GM12878 (cell line): ENCODE data around the gene PDE7B. TPM values are rescaled to one million over a fixed set of nuclear protein-coding genes. Genes with fewer than 3 reads are reported as not detected.

ENCODE experiments used
- ATAC-seq: fragments of 200-7000 bp; cut with Tn5 transposase; 3 replicates; pipeline ENCODE4 v1.9.1; 2020; ENCODE audit warnings: mild to moderate bottlenecking, moderate library complexity
- BruUV-seq: library from RNA; stranded (reverse); fragments of 400-500 nt; replicated peaks from 2 replicates; lab custom pipeline; 2021; lab: Mats Ljungman, UMichigan
- CTCF ChIA-PET: fragments of 300-600 bp; sonication (Branson Sonifier 250); formaldehyde crosslinking; extraction: SDS; loops from one replicate; lab custom pipeline; 2021; ENCODE audit warnings: inconsistent platforms; lab: Yijun Ruan, JAX
- POLR2A ChIA-PET: fragments of 350-600 bp; formaldehyde crosslinking; extraction: SDS; loops from one replicate; lab custom pipeline; 2021; ENCODE audit warnings: inconsistent platforms; lab: Charles Lee
- RAD21 ChIA-PET: fragments of 300-600 bp; sonication (Branson Sonifier 250); formaldehyde crosslinking; loops from one replicate; lab custom pipeline; 2023; ENCODE audit warnings: antibody characterized with exemption; ENCODE audit not compliant: unreplicated experiment; lab: Charles Lee
- SMC1A ChIA-PET: fragments of 300-600 bp; sonication (Branson Sonifier 250); formaldehyde crosslinking; loops from one replicate; lab custom pipeline; 2023; ENCODE audit not compliant: unreplicated experiment, uncharacterized antibody; lab: Charles Lee
- DNase-seq: peaks from one replicate; pipeline ENCODE4 v3.0.0-alpha.2; 2011; ENCODE audit warnings: low read depth, low spot score
- FAIRE-seq: peaks from 3 replicates; lab custom pipeline; 2011; peaks lifted over from hg19 to GRCh38; lab: Jason Lieb, UNC
- H2AFZ ChIP-seq: 2 replicates; pipeline ENCODE4 v1.6.0; 2011; ENCODE audit warnings: low read depth, low read length, control low read depth; ENCODE audit not compliant: control insufficient read depth
- H3K27ac ChIP-seq: 2 replicates; pipeline ENCODE4 v1.5.1; 2011; ENCODE audit warnings: control low read depth; ENCODE audit not compliant: control insufficient read depth, insufficient read depth
- H3K27me3 ChIP-seq, 2 experiments: replicated peaks in 1 of 2; 2 replicates each; pipeline versions ENCODE4 v1.6.0 to v1.6.1; 2011; ENCODE audit warnings: low read length in 1 of 2; ENCODE audit not compliant: control insufficient read depth in 2 of 2, insufficient read depth in 2 of 2
- H3K36me3 ChIP-seq, 2 experiments: 2 replicates each; pipeline ENCODE4 v1.5.1; 2011; ENCODE audit warnings: low read length in 1 of 2; ENCODE audit not compliant: control insufficient read depth in 2 of 2, insufficient read depth in 2 of 2
- H3K4me1 ChIP-seq: 2 replicates; pipeline ENCODE4 v1.6.1; 2011; ENCODE audit warnings: mild to moderate bottlenecking, low read length, moderate library complexity, mixed read lengths; ENCODE audit not compliant: control insufficient read depth, insufficient read depth
- H3K4me2 ChIP-seq: 2 replicates; pipeline ENCODE4 v1.6.0; 2011; ENCODE audit warnings: control low read depth; ENCODE audit not compliant: control insufficient read depth, insufficient read depth
- H3K4me3 ChIP-seq: fragments of 200-600 bp; sonication (generic); 2 replicates; pipeline ENCODE4 v1.5.1; 2016
- H3K79me2 ChIP-seq: 2 replicates; pipeline ENCODE4 v1.6.0; 2011; ENCODE audit warnings: low read length; ENCODE audit not compliant: control insufficient read depth, insufficient read depth
- H3K9ac ChIP-seq: 2 replicates; pipeline ENCODE4 v1.8.0; 2011; ENCODE audit warnings: low read length, control low read depth, mixed read lengths; ENCODE audit not compliant: control insufficient read depth, insufficient read depth
- H3K9me3 ChIP-seq: replicated peaks from 3 replicates; pipeline ENCODE4 v1.5.1; 2011; ENCODE audit warnings: mild to moderate bottlenecking, low read length; ENCODE audit not compliant: control insufficient read depth, insufficient read depth
- H4K20me1 ChIP-seq: 2 replicates; pipeline ENCODE4 v1.6.0; 2011; ENCODE audit not compliant: control insufficient read depth, insufficient read depth
- CBFB ChIP-seq: IDR thresholded peaks from 2 replicates; pipeline ENCODE4 v1.6.1; 2016; ENCODE audit warnings: antibody characterized with exemption, low read depth
- DPF2 ChIP-seq: fragments of 450-650 bp; IDR thresholded peaks from 2 replicates; pipeline ENCODE4 v1.6.1; 2017; ENCODE audit warnings: mild to moderate bottlenecking
- IRF4 ChIP-seq: IDR thresholded peaks from 2 replicates; pipeline ENCODE4 v1.6.1; 2011; ENCODE audit warnings: low read depth, low read length
- MEF2A ChIP-seq: IDR thresholded peaks from 2 replicates; pipeline ENCODE4 v1.6.1; 2011; ENCODE audit warnings: low read depth, mild to moderate bottlenecking, low read length, moderate library complexity; ENCODE audit not compliant: insufficient read depth
- PML ChIP-seq: IDR thresholded peaks from 2 replicates; pipeline ENCODE4 v1.6.1; 2012; ENCODE audit warnings: low read length, inconsistent platforms
- WGBS: methylation state at CpG from one replicate; pipeline ENCODE4 v1.1.6; 2016; ENCODE audit warnings: low lambda C conversion rate; ENCODE audit not compliant: insufficient replicate concordance, insufficient coverage; ENCODE audit errors: missing lambda C conversion rate; 5-methylcytosine and 5-hydroxymethylcytosine counted together
- in situ Hi-C: fragments of 300-500 bp; cut with MboI; formaldehyde crosslinking; loops from 9 replicates; pipeline ENCODE4 v1.14.3; 2018; ENCODE audit warnings: mixed read lengths
- intact Hi-C: fragments of 100-400 bp; cut with micrococcal nuclease; formaldehyde crosslinking; loops from one replicate; pipeline ENCODE4 v1.14.2; 2022; ENCODE audit not compliant: unreplicated experiment
- polyA plus RNA-seq, 11 experiments: library from polyadenylated mRNA; depleted of rRNA in 4 of 11; unstranded in 6 of 11; stranded (reverse) in 5 of 11; fragments of >200 nt; fragmentation: Nextera tagmentation in 4 of 11; fragmentation: Illumina TruSeq in 1 of 11; extraction: Ambion mirVana in 4 of 11; extraction: Trizol in 1 of 11; gene quantifications; 1 replicate in 1 of 11; 2 replicates in 10 of 11; pipeline versions ENCODE4 v1.2.1 to v1.2.3, GENCODE V29; 2011 to 2016; ENCODE audit warnings: inconsistent platforms in 2 of 11, missing spikeins in 2 of 11, low read depth in 1 of 11
- total RNA-seq, 4 experiments: library from RNA; depleted of rRNA in 3 of 4; stranded (reverse); fragments of >200 nt in 3 of 4; fragmentation: Illumina TruSeq in 1 of 4; extraction: Trizol in 1 of 4; gene quantifications; 2 replicates each; pipeline versions ENCODE4 v1.2.1 to v1.2.3, GENCODE V29; 2013 to 2021
- TF ChIP-seq, protein P1 (sequence below): fragments of 450-650 bp; IDR thresholded peaks from 2 replicates; pipeline ENCODE4 v1.6.1; 2014; ENCODE audit warnings: mild to moderate bottlenecking
- TF ChIP-seq, protein P2 (sequence below): IDR thresholded peaks from 2 replicates; pipeline ENCODE4 v1.6.1; 2012; ENCODE audit warnings: low read depth, low read length, improper control_type of control experiment

Gene PDE7B
- total and polyA plus RNA-seq, 10 of the 15 experiments (the other 5 are each of a cell fraction or from before 2014, with no cell fraction given): not detected

DNA sequence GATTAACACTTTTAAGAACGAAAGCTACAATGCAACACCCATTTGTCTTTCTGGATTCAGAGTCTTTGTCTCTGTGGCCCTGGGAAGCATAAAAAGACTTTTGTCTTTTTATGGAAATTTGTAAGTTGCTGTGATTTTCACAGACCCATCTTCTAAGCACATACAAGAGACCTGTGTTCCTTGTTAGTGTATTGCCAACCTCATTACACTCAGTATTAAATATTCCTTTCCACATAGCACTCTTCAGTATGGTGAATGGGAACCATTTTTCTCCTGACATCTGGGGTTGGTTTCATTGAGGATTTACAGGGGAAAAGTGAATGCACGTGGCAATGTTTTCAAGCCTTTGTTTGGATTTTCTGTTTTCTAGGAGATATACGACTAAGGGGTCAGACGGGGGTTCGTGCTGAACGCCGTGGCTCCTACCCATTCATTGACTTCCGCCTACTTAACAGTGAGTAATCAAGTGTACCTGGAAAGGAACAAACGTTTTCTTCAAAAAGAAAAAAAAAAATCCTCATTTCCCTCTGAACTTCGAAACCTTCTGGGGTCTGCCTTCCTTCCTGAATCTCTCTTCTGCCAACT, 257.0 kb downstream of the PDE7B start:
- TF ChIP-seq DPF2 (no peak), PML (no peak), IRF4 (no peak), MEF2A (no peak), CBFB (no peak)
- TF ChIP-seq, protein P1, sequence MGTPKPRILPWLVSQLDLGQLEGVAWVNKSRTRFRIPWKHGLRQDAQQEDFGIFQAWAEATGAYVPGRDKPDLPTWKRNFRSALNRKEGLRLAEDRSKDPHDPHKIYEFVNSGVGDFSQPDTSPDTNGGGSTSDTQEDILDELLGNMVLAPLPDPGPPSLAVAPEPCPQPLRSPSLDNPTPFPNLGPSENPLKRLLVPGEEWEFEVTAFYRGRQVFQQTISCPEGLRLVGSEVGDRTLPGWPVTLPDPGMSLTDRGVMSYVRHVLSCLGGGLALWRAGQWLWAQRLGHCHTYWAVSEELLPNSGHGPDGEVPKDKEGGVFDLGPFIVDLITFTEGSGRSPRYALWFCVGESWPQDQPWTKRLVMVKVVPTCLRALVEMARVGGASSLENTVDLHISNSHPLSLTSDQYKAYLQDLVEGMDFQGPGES: no peak
- TF ChIP-seq, protein P2, sequence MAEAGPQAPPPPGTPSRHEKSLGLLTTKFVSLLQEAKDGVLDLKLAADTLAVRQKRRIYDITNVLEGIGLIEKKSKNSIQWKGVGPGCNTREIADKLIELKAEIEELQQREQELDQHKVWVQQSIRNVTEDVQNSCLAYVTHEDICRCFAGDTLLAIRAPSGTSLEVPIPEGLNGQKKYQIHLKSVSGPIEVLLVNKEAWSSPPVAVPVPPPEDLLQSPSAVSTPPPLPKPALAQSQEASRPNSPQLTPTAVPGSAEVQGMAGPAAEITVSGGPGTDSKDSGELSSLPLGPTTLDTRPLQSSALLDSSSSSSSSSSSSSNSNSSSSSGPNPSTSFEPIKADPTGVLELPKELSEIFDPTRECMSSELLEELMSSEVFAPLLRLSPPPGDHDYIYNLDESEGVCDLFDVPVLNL: no peak
- ChIA-PET CTCF (no interaction called here), SMC1A (no interaction called here), RAD21 (no interaction called here), POLR2A (no interaction called here)
- BruUV-seq: no TSS peak
- DNase-seq (no peak), ATAC-seq (no peak), FAIRE-seq (no peak)
- in situ Hi-C loops: no loop called here
- Histone ChIP-seq H3K4me2 (no peak overlapping the region), H3K9me3 (no peaks in the 10 kb centered on the region), H3K27ac (no peak overlapping the region), H3K4me3 (no peak overlapping the region), H3K79me2 (no peaks in the 10 kb centered on the region), H2AFZ (no peak overlapping the region), H4K20me1 (no peaks in the 10 kb centered on the region), H3K27me3 (0 out of 4 replicates have a peak, but pooled peaks cover 0 to 3% of the 10 kb centered on the region in 2 experiments), H3K36me3 (no peaks in the 10 kb centered on the region), H3K9ac (no peak overlapping the region), H3K4me1 (no peaks in the 10 kb centered on the region)
- intact Hi-C loops: no loop called here
- 25% methylated on average over 10 of the region's 10 CpGs for WGBS
